H1 (cell line): ENCODE measurements around the gene AIM2. TPM values are rescaled to one million over a fixed set of nuclear protein-coding genes. Genes with fewer than 3 reads are reported as not detected.

Experiments used
- CTCF ChIA-PET: fragments of 300-600 bp; sonication (Branson Sonifier 250); formaldehyde crosslinking; loops from one replicate; lab custom pipeline; 2021; ENCODE audit not compliant: partially characterized antibody; lab: Charles Lee
- POLR2A ChIA-PET: fragments of 300-600 bp; sonication (Branson Sonifier 250); formaldehyde crosslinking; loops from one replicate; lab custom pipeline; 2021; ENCODE audit warnings: inconsistent platforms; ENCODE audit not compliant: partially characterized antibody; lab: Charles Lee
- DNase-seq, 2 experiments: peaks; one replicate each; pipeline versions ENCODE4 v3.0.0 to v3.0.0-alpha.2; 2010 to 2022; ENCODE audit warnings: low spot score in 2 of 2, low read depth in 1 of 2, mixed read lengths in 1 of 2
- FAIRE-seq: peaks from 2 replicates; lab custom pipeline; 2011; peaks lifted over from hg19 to GRCh38; lab: Jason Lieb, UNC
- H2AFZ ChIP-seq: 2 replicates; pipeline ENCODE4 v1.8.1; 2012; ENCODE audit warnings: low read length, inconsistent platforms
- H2AK5ac ChIP-seq: 2 replicates; pipeline ENCODE4 v1.6.1; 2013; ENCODE audit warnings: low read depth, low read length
- H2BK120ac ChIP-seq: replicated peaks from 2 replicates; pipeline ENCODE3; 2013; ENCODE audit warnings: low read depth, low read length, inconsistent platforms
- H2BK12ac ChIP-seq: 2 replicates; pipeline ENCODE4 v1.6.1; 2013; ENCODE audit warnings: low read depth, low read length
- H2BK15ac ChIP-seq: 2 replicates; pipeline ENCODE4 v1.6.1; 2013; ENCODE audit warnings: low read length
- H2BK20ac ChIP-seq: 2 replicates; pipeline ENCODE4 v1.6.1; 2013; ENCODE audit warnings: low read length
- H2BK5ac ChIP-seq: 2 replicates; pipeline ENCODE4 v1.6.1; 2013; ENCODE audit warnings: low read depth, low read length
- H3K14ac ChIP-seq: 2 replicates; pipeline ENCODE4 v1.6.1; 2013; ENCODE audit warnings: inconsistent platforms; ENCODE audit not compliant: insufficient read length
- H3K18ac ChIP-seq: 2 replicates; pipeline ENCODE4 v1.6.1; 2013; ENCODE audit warnings: low read length; ENCODE audit errors: extremely low read depth
- H3K23ac ChIP-seq: 2 replicates; pipeline ENCODE4 v1.6.1; 2013; ENCODE audit warnings: inconsistent platforms; ENCODE audit not compliant: insufficient read length
- H3K23me2 ChIP-seq: 2 replicates; pipeline ENCODE4 v1.6.1; 2013; ENCODE audit warnings: low read depth, low read length
- H3K27ac ChIP-seq: 2 replicates; pipeline ENCODE4 v1.6.1; 2011; ENCODE audit warnings: low read depth, low read length, inconsistent platforms
- H3K27me3 ChIP-seq, 4 experiments: replicated peaks in 1 of 4; 1 replicate in 1 of 4; 2 replicates in 3 of 4; pipeline versions ENCODE4 v1.6.1 to v1.8.1; 2011 to 2013; ENCODE audit warnings: low read length in 3 of 4, mild to moderate bottlenecking in 3 of 4, inconsistent platforms in 2 of 4, mixed read lengths in 2 of 4, moderate library complexity in 1 of 4; ENCODE audit not compliant: control insufficient read depth in 3 of 4, insufficient read depth in 3 of 4; ENCODE audit errors: extremely low read depth in 1 of 4
- H3K36me3 ChIP-seq, 4 experiments: 2 replicates each; pipeline versions ENCODE4 v1.6.1 to v1.8.1; 2011 to 2013; ENCODE audit warnings: mild to moderate bottlenecking in 4 of 4, low read length in 3 of 4, moderate library complexity in 2 of 4, control low read depth in 1 of 4, inconsistent platforms in 1 of 4; ENCODE audit not compliant: insufficient read depth in 4 of 4, control insufficient read depth in 2 of 4
- H3K4ac ChIP-seq: replicated peaks from 2 replicates; pipeline ENCODE3; 2013; ENCODE audit warnings: low read length, low read depth, mixed read lengths, inconsistent platforms; ENCODE audit not compliant: insufficient read length
- H3K4me1 ChIP-seq, 4 experiments: replicated peaks in 1 of 4; 1 replicate in 1 of 4; 2 replicates in 3 of 4; pipeline versions ENCODE4 v1.6.1 to v1.8.1; 2011 to 2013; ENCODE audit warnings: low read length in 3 of 4, inconsistent platforms in 2 of 4, mixed read lengths in 1 of 4; ENCODE audit not compliant: insufficient read depth in 4 of 4, control insufficient read depth in 3 of 4
- H3K4me2 ChIP-seq, 2 experiments: 2 replicates each; pipeline versions ENCODE4 v1.6.1 to v1.8.1; 2011 to 2013; ENCODE audit warnings: low read depth in 2 of 2, low read length in 2 of 2, control low read depth in 1 of 2, inconsistent platforms in 1 of 2, mild to moderate bottlenecking in 1 of 2; ENCODE audit not compliant: insufficient read depth in 1 of 2
- H3K4me3 ChIP-seq, 4 experiments: fragments of 200-600, 300-600 bp in 1 of 4; sonication (generic), shearing (Covaris generic), sonication (Bioruptor Twin) in 1 of 4; 2 replicates each; pipeline versions ENCODE4 v1.5.1 to v1.8.1; 2011 to 2016; ENCODE audit warnings: low read length in 4 of 4, low read depth in 3 of 4, control low read depth in 2 of 4, inconsistent platforms in 2 of 4, mild to moderate bottlenecking in 2 of 4, mixed read lengths in 1 of 4, moderate library complexity in 1 of 4; ENCODE audit not compliant: insufficient read depth in 2 of 4; ENCODE audit errors: extremely low read depth in 1 of 4
- H3K56ac ChIP-seq: replicated peaks from 2 replicates; pipeline ENCODE3; 2013; ENCODE audit warnings: low read depth, mild to moderate bottlenecking, mixed read lengths, low read length, inconsistent platforms; ENCODE audit not compliant: insufficient read length
- H3K79me1 ChIP-seq: 2 replicates; pipeline ENCODE4 v1.6.1; 2013; ENCODE audit warnings: low read depth, low read length, control low read depth
- H3K79me2 ChIP-seq, 2 experiments: 2 replicates each; pipeline versions ENCODE4 v1.6.1 to v1.8.1; 2012 to 2013; ENCODE audit warnings: low read length in 2 of 2, mild to moderate bottlenecking in 2 of 2, inconsistent platforms in 1 of 2; ENCODE audit not compliant: insufficient read depth in 2 of 2, control insufficient read depth in 1 of 2
- H3K9ac ChIP-seq, 4 experiments: replicated peaks in 1 of 4; 1 replicate in 1 of 4; 2 replicates in 3 of 4; pipeline versions ENCODE4 v1.6.1 to v1.8.1; 2011 to 2013; ENCODE audit warnings: low read depth in 3 of 4, low read length in 3 of 4, control low read depth in 2 of 4, mild to moderate bottlenecking in 2 of 4, moderate library complexity in 2 of 4, inconsistent platforms in 1 of 4; ENCODE audit errors: extremely low read depth in 1 of 4
- H3K9me3 ChIP-seq, 2 experiments: 2 replicates each; pipeline versions ENCODE4 v1.6.1 to v1.8.1; 2012 to 2013; ENCODE audit warnings: mild to moderate bottlenecking in 2 of 2, moderate library complexity in 2 of 2, control low read depth in 1 of 2, inconsistent platforms in 1 of 2, low read depth in 1 of 2, low read length in 1 of 2, mixed read lengths in 1 of 2; ENCODE audit not compliant: insufficient read depth in 2 of 2
- H4K20me1 ChIP-seq, 2 experiments: replicated peaks in 1 of 2; 2 replicates each; pipeline versions ENCODE3 to v1.8.1; 2011 to 2013; ENCODE audit warnings: inconsistent platforms in 2 of 2, low read length in 2 of 2, mild to moderate bottlenecking in 1 of 2; ENCODE audit not compliant: insufficient read depth in 2 of 2, control insufficient read depth in 1 of 2
- H4K5ac ChIP-seq: 2 replicates; pipeline ENCODE4 v1.6.1; 2013; ENCODE audit warnings: low read length, low read depth, mixed read lengths, inconsistent platforms; ENCODE audit not compliant: insufficient read length
- H4K8ac ChIP-seq: 2 replicates; pipeline ENCODE4 v1.8.0; 2013; ENCODE audit warnings: mild to moderate bottlenecking, moderate library complexity, low read length, inconsistent platforms; ENCODE audit not compliant: insufficient read depth; ENCODE audit errors: extremely low read depth
- H4K91ac ChIP-seq: replicated peaks from 2 replicates; pipeline ENCODE3; 2013; ENCODE audit warnings: low read length, mixed read lengths, inconsistent platforms; ENCODE audit not compliant: insufficient read length
- ASH2L ChIP-seq: fragments of 200-600, 300-600 bp; sonication (generic); IDR thresholded peaks from one replicate; pipeline ENCODE4 v1.7.1; 2017; ENCODE audit warnings: low read length
- BRCA1 ChIP-seq: IDR thresholded peaks from 2 replicates; pipeline ENCODE4 v1.6.1; 2012; ENCODE audit warnings: low read depth, low read length, improper control_type of control experiment
- CBX8 ChIP-seq: fragments of 300-800, 300-1000 bp; sonication (generic); IDR thresholded peaks from 2 replicates; pipeline ENCODE4 v1.7.1; 2016; ENCODE audit warnings: low read depth, low read length, borderline replicate concordance
- CHD2 ChIP-seq: IDR thresholded peaks from 2 replicates; pipeline ENCODE4 v1.6.1; 2012; ENCODE audit warnings: low read length, improper control_type of control experiment
- JUND ChIP-seq: IDR thresholded peaks from 2 replicates; pipeline ENCODE4 v1.6.1; 2011; ENCODE audit warnings: mild to moderate bottlenecking, improper control_type of control experiment, low read length
- MAFK ChIP-seq: IDR thresholded peaks from 2 replicates; pipeline ENCODE4 v1.6.1; 2012; ENCODE audit warnings: low read depth, mild to moderate bottlenecking, improper control_type of control experiment, low read length
- NRF1 ChIP-seq: IDR thresholded peaks from 2 replicates; pipeline ENCODE4 v1.6.1; 2011; ENCODE audit warnings: mild to moderate bottlenecking, low read depth, low read length, improper control_type of control experiment
- PHF8 ChIP-seq: fragments of 200-600 bp; sonication (generic); conservative IDR thresholded peaks from 2 replicates; pipeline ENCODE4 v1.7.1; 2012; ENCODE audit warnings: low read depth, mild to moderate bottlenecking, inconsistent platforms, low read length, moderate library complexity
- POU5F1 ChIP-seq: IDR thresholded peaks from 2 replicates; pipeline ENCODE4 v1.6.1; 2011; ENCODE audit warnings: low read depth, mild to moderate bottlenecking, low read length, moderate library complexity
- RAD21 ChIP-seq, 2 experiments: IDR thresholded peaks in 1 of 2; conservative IDR thresholded peaks in 1 of 2; 2 replicates each; pipeline ENCODE4 v1.6.1; 2011; ENCODE audit warnings: low read depth in 2 of 2, low read length in 2 of 2, improper control_type of control experiment in 1 of 2, inconsistent platforms in 1 of 2, mild to moderate bottlenecking in 1 of 2, moderate library complexity in 1 of 2
- RBBP5 ChIP-seq: IDR thresholded peaks from 2 replicates; pipeline ENCODE4 v1.7.1; 2012; ENCODE audit warnings: low read depth, mild to moderate bottlenecking, inconsistent platforms, low read length, moderate library complexity, borderline replicate concordance
- RFX5 ChIP-seq: IDR thresholded peaks from 2 replicates; pipeline ENCODE4 v1.6.1; 2011; ENCODE audit warnings: low read depth, low read length, improper control_type of control experiment, borderline replicate concordance
- SAP30 ChIP-seq: fragments of 300-600 bp; sonication (generic); IDR thresholded peaks from 2 replicates; pipeline ENCODE4 v1.7.1; 2012; ENCODE audit warnings: low read length, moderate library complexity, mild to moderate bottlenecking, inconsistent platforms; ENCODE audit not compliant: insufficient read depth, insufficient replicate concordance
- SIN3A ChIP-seq, 2 experiments: IDR thresholded peaks in 1 of 2; conservative IDR thresholded peaks in 1 of 2; 2 replicates each; pipeline ENCODE4 v1.6.1; 2011 to 2012; ENCODE audit warnings: low read length in 2 of 2, improper control_type of control experiment in 1 of 2, low read depth in 1 of 2, mild to moderate bottlenecking in 1 of 2
- TCF12 ChIP-seq: IDR thresholded peaks from 2 replicates; pipeline ENCODE4 v1.6.1; 2011; ENCODE audit warnings: low read depth, mild to moderate bottlenecking, low read length
- WGBS, 2 experiments: shearing (Covaris generic) in 1 of 2; methylation state at CpG; one replicate each; pipeline versions ENCODE4 v1.1.6 to v1.1.7; 2013 to 2015; ENCODE audit warnings: low lambda C conversion rate in 2 of 2, mixed read lengths in 2 of 2, inconsistent platforms in 1 of 2, low coverage in 1 of 2, missing lambda C conversion rate in 1 of 2; ENCODE audit not compliant: insufficient replicate concordance in 2 of 2, insufficient coverage in 1 of 2, insufficient read length in 1 of 2; ENCODE audit errors: extremely low coverage in 1 of 2, missing lambda C conversion rate in 1 of 2; 5-methylcytosine and 5-hydroxymethylcytosine counted together
- polyA plus RNA-seq, 7 experiments: library from polyadenylated mRNA; depleted of rRNA in 3 of 7; stranded (reverse) in 5 of 7; unstranded in 2 of 7; fragments of >200 nt in 5 of 7; fragments of 200-250 nt in 2 of 7; gene quantifications; 1 replicate in 5 of 7; 2 replicates in 1 of 7; 4 replicates in 1 of 7; pipeline versions ENCODE4 v1.2.1 to v1.2.3, GENCODE V29; 2011 to 2013; ENCODE audit warnings: missing spikeins in 2 of 7, mixed read lengths in 2 of 7
- total RNA-seq: library from RNA; stranded (reverse); fragmentation: NEBNext Ultra II Directional; extraction: Animal tissue kit (Norgen Biotek cat#: 25700); gene quantifications from 2 replicates; pipeline ENCODE4 v1.2.1, GENCODE V29; 2021

AIM2 gene
- total and polyA plus RNA-seq, 2 of the 8 experiments (the other 6 are each of a cell fraction or from before 2014, with no cell fraction given) = 0.21 to 2.1 TPM

DNA sequence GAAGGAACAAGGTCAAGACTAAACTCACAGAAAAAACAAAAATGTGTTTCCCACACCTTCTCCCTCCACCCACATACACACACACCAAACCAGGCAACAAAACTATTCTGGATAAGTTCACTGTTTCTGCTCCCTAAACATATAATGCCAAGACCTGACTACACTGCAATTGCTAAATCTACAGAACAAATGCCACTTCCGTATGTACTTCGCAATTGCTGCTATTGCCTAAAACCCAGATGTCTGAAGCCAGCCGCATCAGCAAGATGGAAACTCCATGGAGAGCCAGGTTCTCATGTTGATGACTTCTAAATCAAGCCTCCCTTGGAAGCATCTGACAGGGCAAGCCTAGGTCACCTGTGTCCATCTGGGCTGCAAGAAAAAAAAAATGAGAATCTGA lies 8.3 kb upstream of the AIM2 start:
- Histone ChIP-seq H2BK20ac (no peak overlapping the region), H2BK15ac (no peak overlapping the region), H3K18ac (no peak overlapping the region), H3K23me2 (no peaks in the 10 kb centered on the region; the same call in 1 of the 2 replicates), H3K4me2 (no peak overlapping the region), H3K27ac (no peak overlapping the region), H4K5ac (no peak overlapping the region), H3K4ac (no peak overlapping the region), H2BK120ac (no peak overlapping the region), H3K9ac (no peak overlapping the region), H3K14ac (no peak overlapping the region), H3K79me1 (no peaks in the 10 kb centered on the region), H4K8ac (no peak overlapping the region), H2AFZ (no peak overlapping the region), H3K56ac (no peak overlapping the region), H2BK12ac (no peak overlapping the region), H3K36me3 (no peaks in the 10 kb centered on the region), H3K27me3 (no peaks in the 10 kb centered on the region), H4K91ac (no peak overlapping the region), H2AK5ac (no peak overlapping the region), H3K23ac (no peak overlapping the region), H2BK5ac (no peak overlapping the region), H3K4me1 (no peaks in the 10 kb centered on the region), H3K79me2 (no peaks in the 10 kb centered on the region), H3K9me3 (no peaks in the 10 kb centered on the region), H3K4me3 (no peak overlapping the region), H4K20me1 (no peaks in the 10 kb centered on the region)
- FAIRE-seq (no peak), DNase-seq (no peak)
- ChIA-PET POLR2A (no interaction called here), CTCF (interaction anchor here (1.2 to 3.4 kb wide), 2 partner anchors 9 to 13 kb away, joined by 3 to 16 read pairs; partner anchors contain the start of gene AIM2)
- 98% methylated on average over 3 of the region's 3 CpGs; no CpG with 5 or more reads in 1 of the 2 experiments for WGBS, 2 experiments
- TF ChIP-seq RBBP5 (no peak), NRF1 (no peak), CBX8 (no peak), RFX5 (no peak), RAD21 (IDR thresholded peaks at IDR 0.05 in 1 of 2, conservative IDR thresholded peaks at IDR 0.05 in 1 of 2; ENCODE audit: low read depth in 2 of 2, low read length in 2 of 2) (no peak), JUND (no peak), SAP30 (no peak), TCF12 (no peak), PHF8 (no peak), CHD2 (no peak), ASH2L (no peak), SIN3A (conservative IDR thresholded peaks at IDR 0.05 in 1 of 2, IDR thresholded peaks at IDR 0.05 in 1 of 2; ENCODE audit: low read depth in 1 of 2, low read length in 2 of 2) (no peak), MAFK (no peak), POU5F1 (no peak), BRCA1 (no peak)
